HG03432 (cell line): ENCODE measurements around the gene TCFL5.

Source experiments
- ATAC-seq: cut with Tn5 transposase; IDR thresholded peaks from one replicate; pipeline ENCODE4 v1.9.1; 2021; ENCODE audit warnings: mild to moderate bottlenecking, moderate library complexity; ENCODE audit not compliant: unreplicated experiment

Gene TCFL5

GRCh38 chr20:62861726-62862336 is at the start of gene TCFL5:
Gene TCFL5 (minus strand): TSS chr20:62861822. CDS start chr20:62861670, 152 bp downstream.
- ATAC-seq, result peak; percentile 73

DNA sequence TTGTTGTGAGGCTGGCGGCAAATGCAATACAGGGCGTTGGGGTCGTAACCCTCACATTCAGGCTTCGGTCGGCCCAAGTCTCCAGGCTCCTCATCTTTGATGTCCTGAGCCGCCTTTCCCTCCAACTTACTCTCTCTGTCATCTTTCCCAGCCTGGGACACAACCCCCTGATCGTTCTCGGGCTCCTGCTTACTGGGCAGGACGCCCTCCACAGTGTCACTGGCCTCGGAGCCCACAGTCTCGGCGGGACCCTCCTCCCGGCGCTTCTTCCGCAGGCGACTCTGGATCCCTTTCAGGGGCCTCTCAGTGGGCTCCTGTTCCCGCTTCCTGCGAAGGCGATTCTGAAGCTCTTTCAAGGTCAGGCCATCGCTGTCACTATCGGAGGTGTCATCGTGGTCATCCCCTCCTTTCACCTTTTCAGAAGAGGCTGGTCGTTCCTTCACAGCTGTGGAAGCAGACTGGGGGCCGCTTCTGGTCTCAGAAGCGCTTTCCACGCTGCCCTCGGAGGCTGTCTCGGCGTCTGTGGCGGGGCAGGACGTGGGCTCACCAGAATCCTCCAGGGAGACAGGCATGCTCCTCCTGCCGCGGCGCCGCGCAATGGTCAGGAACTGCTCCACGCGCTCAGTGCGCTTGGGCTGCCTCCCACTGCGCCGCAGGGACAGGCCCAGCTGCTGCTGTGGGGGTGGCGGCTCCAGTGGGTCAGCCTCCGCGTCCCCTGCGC is 49.3 kb upstream of the TCFL5 start:
- ATAC-seq, result no peak

DNA sequence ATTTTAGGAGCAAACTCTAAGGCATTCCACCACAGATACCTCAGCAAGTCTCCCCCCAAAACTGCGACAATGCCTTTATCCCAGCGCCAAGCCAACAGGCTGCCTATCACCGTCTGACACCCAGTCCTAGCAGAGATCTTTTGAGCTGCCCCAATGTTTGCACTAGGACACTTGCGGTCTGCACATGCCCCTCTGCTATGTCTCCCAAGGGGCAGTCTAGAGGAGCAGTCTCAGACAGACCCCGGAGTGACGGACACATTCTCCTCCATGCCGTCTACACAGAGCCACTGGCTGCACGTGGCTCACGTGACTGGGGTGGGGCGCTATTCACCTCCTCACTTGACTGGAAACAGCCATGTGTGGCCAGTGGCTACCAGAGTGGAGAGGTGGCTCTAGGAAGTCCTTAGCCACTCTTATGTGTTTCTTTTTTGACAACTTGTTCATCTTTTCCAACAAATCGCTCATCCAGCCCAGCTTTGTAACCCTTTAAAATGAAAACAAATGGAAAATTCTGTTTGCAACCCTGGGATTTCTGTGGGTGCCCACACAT is 48.7 kb upstream of the TCFL5 start:
- ATAC-seq, result no peak

DNA sequence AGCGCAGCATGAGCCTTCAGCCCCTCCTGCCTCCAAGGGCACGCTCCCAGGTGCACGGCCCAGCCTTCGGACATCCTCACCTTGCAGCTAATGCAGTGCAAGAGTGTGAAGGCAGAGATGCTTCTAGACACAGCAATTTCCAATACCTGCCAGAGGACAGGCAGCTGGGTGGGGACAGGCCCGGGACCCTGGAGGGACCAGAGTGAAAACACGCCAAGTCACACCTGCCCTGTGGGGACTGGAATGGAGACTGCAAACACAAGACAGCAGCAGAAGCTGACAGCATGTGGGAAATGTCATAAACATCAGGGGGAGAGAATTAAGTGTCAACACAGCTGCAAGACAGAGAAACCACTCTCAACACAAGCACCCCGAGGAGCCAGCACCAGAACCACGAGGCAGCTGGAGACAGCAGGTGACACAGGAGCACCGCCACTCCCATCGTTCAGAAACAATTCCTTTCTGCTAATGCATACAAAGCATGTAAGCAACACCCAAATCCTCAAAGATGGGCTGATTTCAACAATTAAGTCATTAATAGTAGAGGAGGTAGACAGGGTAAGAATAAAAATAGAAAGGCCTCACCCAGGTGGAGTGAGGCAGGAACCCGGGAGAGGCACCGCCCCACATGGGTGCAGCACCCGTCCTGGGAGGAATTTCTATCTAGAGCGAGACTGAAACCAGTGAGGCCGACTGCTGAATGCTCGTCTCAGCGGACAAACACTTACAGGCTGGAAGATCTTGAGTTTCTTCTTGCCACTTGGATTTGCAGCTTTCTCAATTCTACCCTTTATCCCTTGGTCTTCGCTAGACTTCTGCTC is 47.6 kb upstream of the TCFL5 start:
- ATAC-seq, result no peak

GRCh38 chr20:62907384-62908317 is 46.0 kb upstream of the TCFL5 start:
- ATAC-seq, result no peak

GRCh38 chr20:62906647-62907375 is 45.2 kb upstream of the TCFL5 start:
- ATAC-seq, result no peak

DNA sequence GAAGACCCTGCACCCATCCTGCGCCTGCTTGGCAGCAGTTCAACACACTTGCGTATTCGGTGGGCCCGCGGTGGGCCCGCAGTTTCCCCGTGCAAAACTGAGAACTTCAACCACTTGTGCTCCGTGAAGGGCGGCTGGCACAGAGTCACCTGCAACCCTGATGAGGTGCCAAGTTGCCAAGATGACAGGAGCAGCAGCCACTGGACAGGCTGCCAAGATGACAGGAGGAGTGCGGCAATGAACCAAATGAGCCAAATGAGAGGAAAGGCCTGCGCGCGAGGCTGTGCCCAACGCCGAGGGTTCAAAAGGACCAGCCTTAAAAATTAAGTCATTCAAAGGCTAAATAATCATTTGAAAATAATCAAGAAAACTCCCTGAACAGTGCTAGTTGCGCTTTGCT is 44.6 kb upstream of the TCFL5 start:
- ATAC-seq, result no peak

DNA sequence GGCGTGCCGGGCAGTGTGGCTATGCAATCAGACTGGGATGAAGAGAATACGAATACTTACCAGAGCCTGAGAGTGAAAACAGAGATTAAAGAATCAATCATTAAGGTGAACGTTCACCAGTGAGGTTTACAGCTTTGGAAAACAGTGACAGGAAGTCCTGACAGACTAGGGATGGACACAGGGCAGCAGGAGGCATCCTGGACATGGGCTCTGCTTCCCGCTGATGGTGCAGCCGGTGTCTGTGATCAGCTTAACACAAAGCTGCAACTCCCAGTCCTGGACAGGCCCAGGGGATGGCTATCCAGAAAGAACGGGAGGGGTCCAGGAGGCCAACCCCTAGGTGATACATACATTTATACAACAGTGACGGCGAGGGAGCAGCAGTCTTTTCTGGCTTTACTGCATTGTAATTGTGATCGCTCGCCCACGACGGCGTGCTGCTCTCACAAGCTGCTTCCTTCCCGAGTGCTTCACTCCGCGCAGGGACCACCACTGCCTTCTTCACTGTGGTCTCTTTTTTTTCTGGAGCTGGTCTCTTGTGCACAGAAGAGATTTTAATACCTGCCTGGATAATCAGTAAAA is 44.0 kb upstream of the TCFL5 start:
- no peak for ATAC-seq

DNA sequence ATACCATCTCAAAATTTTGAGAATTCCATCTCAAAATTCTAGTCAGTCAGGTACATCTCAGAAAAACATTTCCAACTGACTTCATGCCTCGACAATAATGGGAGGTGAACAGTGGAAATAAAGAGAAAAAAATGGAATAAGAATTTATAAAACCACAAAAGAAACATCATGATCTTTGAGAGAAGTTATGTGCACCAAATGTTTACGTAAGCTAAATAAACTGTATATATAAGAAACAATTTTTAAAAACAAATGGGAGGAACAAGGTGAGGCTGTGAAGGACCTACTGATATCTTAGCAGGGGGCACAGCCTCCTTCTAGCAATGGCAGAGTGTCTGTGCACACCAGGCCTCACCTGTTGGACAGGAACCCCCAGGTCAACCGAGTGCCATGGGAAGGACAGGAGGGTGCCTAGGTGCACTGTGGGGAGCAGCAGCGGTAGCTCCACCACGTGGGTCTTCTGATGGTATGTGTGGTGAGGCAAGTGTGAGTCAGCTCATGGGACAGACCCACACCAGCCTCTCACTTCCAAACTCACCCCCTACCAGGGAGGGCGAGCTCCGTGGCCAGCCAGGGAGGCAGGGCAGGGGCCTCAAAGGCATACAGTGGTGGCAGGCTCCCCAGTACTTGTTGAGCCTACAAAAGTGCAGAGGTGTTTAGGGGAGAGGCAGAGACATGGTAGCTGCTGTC is 41.4 kb upstream of the TCFL5 start:
- no peak for ATAC-seq

DNA sequence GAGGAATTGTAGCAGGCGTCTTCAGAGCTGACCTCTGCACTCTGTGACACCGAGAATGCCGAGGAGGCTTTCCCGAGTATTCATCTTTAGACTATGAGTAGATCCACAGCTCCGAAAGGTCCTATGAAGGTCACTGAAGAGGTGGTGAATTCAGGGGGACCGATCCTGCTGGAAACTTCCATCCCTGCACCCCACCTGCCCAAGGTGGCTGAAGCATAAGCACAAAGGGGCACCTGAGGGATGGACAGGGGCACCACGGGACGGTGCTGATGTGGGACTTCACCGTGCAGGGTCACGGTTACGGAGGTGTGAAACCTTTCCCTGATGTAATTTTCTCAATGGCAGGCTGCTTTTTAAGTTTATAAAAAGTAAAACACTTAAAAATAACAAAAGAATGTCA is 40.3 kb upstream of the TCFL5 start:
- ATAC-seq, result no peak

DNA sequence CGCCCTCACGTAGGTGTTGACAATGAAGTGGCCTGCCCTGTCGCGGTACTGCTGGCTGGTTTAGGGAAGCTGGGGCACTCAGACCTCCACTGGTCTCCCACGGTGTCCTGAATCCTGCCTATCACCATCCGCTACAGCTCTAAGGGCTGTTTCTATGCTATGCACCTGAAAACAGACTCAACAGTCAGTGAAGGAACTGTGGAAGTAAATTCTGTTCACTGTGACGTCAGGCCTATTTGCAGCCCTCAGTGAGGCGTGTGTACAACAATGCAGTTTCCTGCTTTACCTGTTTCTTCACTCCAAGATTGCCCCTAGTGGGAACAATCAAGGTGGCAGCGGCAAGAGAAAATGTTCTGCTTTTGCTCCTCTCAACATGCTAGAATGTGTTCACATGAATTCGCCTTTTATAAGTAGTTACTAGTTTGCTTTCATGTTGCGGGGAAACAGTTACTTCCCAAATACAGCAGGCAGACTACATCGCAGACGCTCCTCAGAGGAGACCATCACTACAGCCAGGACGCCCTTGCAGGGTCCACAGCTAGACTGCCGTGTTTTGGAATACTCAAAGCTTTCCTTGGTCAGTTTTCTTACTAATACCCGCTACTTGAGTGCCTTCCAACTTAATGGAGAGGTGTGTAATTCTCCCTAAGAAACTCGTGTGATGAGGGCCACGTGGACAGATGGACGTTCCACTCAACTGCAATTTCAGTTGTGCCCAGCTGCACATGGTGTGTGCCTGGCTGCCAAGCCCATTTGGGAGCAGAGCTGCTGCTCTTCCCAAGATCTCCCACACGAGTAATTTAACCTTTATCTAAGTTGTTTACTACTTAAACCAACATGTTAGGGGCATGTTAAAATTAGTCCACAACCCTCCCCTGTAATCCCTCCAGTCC is 39.3 kb upstream of the TCFL5 start:
- ATAC-seq, result peak; percentile 14

- peak; percentile 77 for ATAC-seq
Observed at GRCh38 chr20:62900052-62900691, 38.5 kb upstream of the TCFL5 start.

GRCh38 chr20:62899633-62900051 is 38.0 kb upstream of the TCFL5 start:
- no peak for ATAC-seq

DNA sequence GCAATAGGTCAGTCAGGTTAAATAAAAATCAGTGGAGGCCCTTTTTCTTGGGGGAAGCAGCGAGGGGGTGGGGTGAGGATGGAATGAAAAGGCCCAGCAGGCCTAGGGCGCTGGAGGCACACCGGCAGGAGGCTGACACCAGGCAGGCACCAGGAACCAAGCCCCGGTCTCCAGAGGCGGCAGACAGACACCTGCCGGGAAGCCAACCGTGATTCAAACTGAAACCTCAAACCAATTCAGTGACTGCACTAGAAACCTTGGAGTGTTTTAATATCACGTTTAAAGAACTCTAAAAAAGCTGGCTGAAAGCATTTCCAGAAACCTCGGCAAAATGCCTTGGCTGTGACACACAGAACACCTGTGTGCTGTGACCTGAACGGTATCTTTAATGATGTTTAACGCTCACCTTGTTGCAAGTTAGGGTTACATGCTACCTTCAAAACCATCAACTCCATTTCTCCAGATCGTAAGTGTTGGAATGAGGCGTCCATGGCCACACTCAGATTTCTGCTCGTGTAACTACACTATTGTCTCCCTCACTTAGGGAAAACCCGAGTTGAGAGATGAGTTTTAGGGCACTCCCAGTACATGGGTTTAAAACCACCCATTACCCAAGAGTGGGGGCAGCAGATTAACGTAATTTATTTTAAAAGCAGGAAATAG is 37.5 kb upstream of the TCFL5 start:
- no peak for ATAC-seq

DNA sequence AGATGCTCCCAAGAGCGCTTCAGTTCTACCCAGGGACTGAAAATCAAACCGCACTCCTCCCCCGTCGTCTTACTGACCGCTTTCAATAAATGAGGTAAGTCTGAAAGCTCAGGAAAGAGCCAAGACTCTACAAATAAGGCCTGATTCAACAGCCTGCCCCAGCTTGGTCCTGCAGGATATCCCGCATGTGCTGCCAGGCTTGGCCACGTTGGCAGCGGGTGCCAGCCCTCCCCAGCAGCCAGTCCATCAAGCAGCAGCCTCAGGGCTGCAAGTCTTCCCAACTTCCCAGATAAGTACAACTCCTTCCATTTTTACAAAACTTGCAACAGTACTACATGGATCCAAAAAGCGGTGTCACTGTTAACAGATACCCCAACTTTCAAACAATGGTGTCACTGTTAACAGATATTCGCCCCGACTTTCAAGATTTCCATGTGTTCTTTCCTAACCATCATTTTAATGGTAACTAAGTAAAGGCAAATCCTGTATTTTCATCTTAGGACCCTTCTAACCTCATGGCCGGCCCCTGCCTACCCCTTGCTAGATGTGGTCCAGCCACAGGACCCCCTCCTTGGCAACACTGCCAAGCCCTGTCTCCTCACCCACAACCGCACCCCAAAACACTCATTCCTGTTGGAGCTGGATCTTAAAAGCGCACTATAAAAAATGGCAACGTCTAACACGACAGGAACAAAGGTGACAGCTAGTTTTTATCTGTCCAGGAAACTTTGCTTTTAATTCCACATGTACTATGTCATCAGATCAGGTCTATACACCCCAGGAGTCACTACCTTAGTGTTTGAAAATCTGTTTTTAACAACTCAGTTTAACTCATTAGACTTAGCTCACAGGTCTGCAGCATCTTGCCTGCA is 36.7 kb upstream of the TCFL5 start:
- ATAC-seq, result no peak

DNA sequence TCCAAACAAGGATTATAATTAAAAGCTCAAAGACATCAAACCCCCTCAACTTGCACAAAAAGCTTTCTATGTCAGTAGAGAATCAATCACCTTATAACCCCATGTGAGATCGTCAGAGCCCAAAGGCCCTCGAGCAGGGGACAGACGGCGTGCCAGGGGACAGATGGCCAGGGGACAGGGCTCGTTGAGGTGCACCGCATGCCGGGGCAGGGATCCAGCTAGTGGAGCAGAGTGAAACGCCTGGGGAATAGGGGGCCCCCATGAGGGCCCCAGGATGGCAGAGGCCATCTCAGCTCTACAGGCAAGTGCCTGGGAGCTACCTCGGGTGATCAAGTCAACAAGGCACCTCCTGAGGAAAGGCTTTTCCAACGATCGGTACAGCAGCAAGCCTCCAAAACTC is 36.0 kb upstream of the TCFL5 start:
- no peak for ATAC-seq
